ENCODE results near the gene LY9. TPM values are rescaled to one million over a fixed set of nuclear protein-coding genes. Genes with fewer than 3 reads are reported as not detected.

The LY9 gene
- total and polyA plus RNA-seq, 2 donors from 2014 or later = 0.41 to 3.5 TPM

GRCh38 chr1:160850993-160851392, 55.0 kb downstream of the LY9 start:
- intact Hi-C loops (cut with DNase I) = no loop called here
- TF ChIP-seq CTCF (IDR thresholded peaks at IDR 0.05; ENCODE audit: borderline replicate concordance, extremely low read depth, insufficient read depth) = no peak
- no peaks in the 10 kb centered on the region for H3K4me1 ChIP-seq (ENCODE audit: control insufficient read depth in 2 of 3, insufficient read depth in 2 of 3, low read depth in 1 of 3, low read length in 3 of 3)
- DNase-seq = no peak
- no peaks in the 10 kb centered on the region for H3K9me3 ChIP-seq (ENCODE audit: control insufficient read depth in 2 of 3, insufficient read depth in 1 of 3, low read length in 3 of 3)
- no peaks in the 10 kb centered on the region for H3K36me3 ChIP-seq (ENCODE audit: control insufficient read depth in 2 of 3, insufficient read depth in 3 of 3, low read length in 3 of 3)
- no peak for FAIRE-seq
- H3K9ac ChIP-seq (ENCODE audit: low read length in 3 of 3) = no peak overlapping the region
- no peaks in the 10 kb centered on the region for H3K27me3 ChIP-seq (ENCODE audit: control insufficient read depth, insufficient read depth, low read length)
- H3K4me3 ChIP-seq (ENCODE audit: low read length in 3 of 3) = no peak overlapping the region
- no peak overlapping the region for H3K27ac ChIP-seq (ENCODE audit: low read depth in 2 of 2, low read length in 2 of 2)

- H3K9ac ChIP-seq (ENCODE audit: low read length in 3 of 3) = no peak overlapping the region
- intact Hi-C loops (cut with DNase I) = no loop called here
- no peak for TF ChIP-seq CTCF (IDR thresholded peaks at IDR 0.05; ENCODE audit: borderline replicate concordance, extremely low read depth, insufficient read depth)
- H3K27me3 ChIP-seq (ENCODE audit: control insufficient read depth, insufficient read depth, low read length) = no peaks in the 10 kb centered on the region
- FAIRE-seq (no peak), DNase-seq (no peak)
- no peaks in the 10 kb centered on the region for H3K36me3 ChIP-seq (ENCODE audit: control insufficient read depth in 2 of 3, insufficient read depth in 3 of 3, low read length in 3 of 3)
- H3K27ac ChIP-seq (ENCODE audit: low read depth in 2 of 2, low read length in 2 of 2) = no peak overlapping the region
- H3K4me1 ChIP-seq (ENCODE audit: control insufficient read depth in 2 of 3, insufficient read depth in 2 of 3, low read depth in 1 of 3, low read length in 3 of 3) = no peaks in the 10 kb centered on the region
- H3K4me3 ChIP-seq (ENCODE audit: low read length in 3 of 3) = no peak overlapping the region
- no peaks in the 10 kb centered on the region for H3K9me3 ChIP-seq (ENCODE audit: control insufficient read depth in 2 of 3, insufficient read depth in 1 of 3, low read length in 3 of 3)
Measured at GRCh38 chr1:160853014-160853413, 57.0 kb downstream of the LY9 start.

- no peaks in the 10 kb centered on the region for H3K27me3 ChIP-seq (ENCODE audit: control insufficient read depth, insufficient read depth, low read length)
- DNase-seq (no peak), FAIRE-seq (no peak)
- H3K4me3 ChIP-seq (ENCODE audit: low read length in 3 of 3) = no peak overlapping the region
- intact Hi-C loops (cut with DNase I) = no loop called here
- no peak for TF ChIP-seq CTCF (IDR thresholded peaks at IDR 0.05; ENCODE audit: borderline replicate concordance, extremely low read depth, insufficient read depth)
- H3K27ac ChIP-seq (ENCODE audit: low read depth in 2 of 2, low read length in 2 of 2) = no peak overlapping the region
- no peak overlapping the region for H3K9ac ChIP-seq (ENCODE audit: low read length in 3 of 3)
- H3K36me3 ChIP-seq (ENCODE audit: control insufficient read depth in 2 of 3, insufficient read depth in 3 of 3, low read length in 3 of 3) = no peaks in the 10 kb centered on the region
- H3K9me3 ChIP-seq (ENCODE audit: control insufficient read depth in 2 of 3, insufficient read depth in 1 of 3, low read length in 3 of 3) = no peaks in the 10 kb centered on the region
- no peaks in the 10 kb centered on the region for H3K4me1 ChIP-seq (ENCODE audit: control insufficient read depth in 2 of 3, insufficient read depth in 2 of 3, low read depth in 1 of 3, low read length in 3 of 3)
Measured at GRCh38 chr1:160853754-160854153, 57.8 kb downstream of the LY9 start.
